ENCODE results near the gene SIDT2.
"Not testable (repeated sequence)": the region's sequence is repeated elsewhere in the genome, so short reads cannot be mapped to it uniquely, and the experiment has no call there.

SIDT2 gene

GRCh38 chr11:117205211-117205818, 26.8 kb downstream of the SIDT2 start:
- no peak for DNase-seq

- DNase-seq: not testable (repeated sequence)
Observed at GRCh38 chr11:117206111-117206510, 27.6 kb downstream of the SIDT2 start.

- DNase-seq: not testable (repeated sequence)
Observed at GRCh38 chr11:117206859-117207258, 28.3 kb downstream of the SIDT2 start.

- DNase-seq: not testable (repeated sequence)
Observed at GRCh38 chr11:117207481-117207880, 28.9 kb downstream of the SIDT2 start.

GRCh38 chr11:117208710-117209109, 30.2 kb downstream of the SIDT2 start:
- not testable (repeated sequence) for DNase-seq

- not testable (repeated sequence) for DNase-seq
Observed at GRCh38 chr11:117209351-117210125, 31.0 kb downstream of the SIDT2 start.

- DNase-seq: no peak
Observed at GRCh38 chr11:117210620-117211019, 32.1 kb downstream of the SIDT2 start.

- no peak for DNase-seq
Observed at GRCh38 chr11:117212697-117213355, 34.3 kb downstream of the SIDT2 start.

GRCh38 chr11:117214404-117215110, 36.0 kb downstream of the SIDT2 start:
- DNase-seq: no peak

- DNase-seq: no peak
Observed at GRCh38 chr11:117217141-117218084, 38.9 kb downstream of the SIDT2 start.

- no peak for DNase-seq
Observed at GRCh38 chr11:117218133-117218915, 39.8 kb downstream of the SIDT2 start.

GRCh38 chr11:117219001-117219400, 40.5 kb downstream of the SIDT2 start:
- no peak for DNase-seq

GRCh38 chr11:117219455-117219854, 40.9 kb downstream of the SIDT2 start:
- DNase-seq: no peak

- no peak for DNase-seq
Observed at GRCh38 chr11:117219995-117220394, 41.5 kb downstream of the SIDT2 start.

- no peak for DNase-seq
Observed at GRCh38 chr11:117220568-117220967, 42.0 kb downstream of the SIDT2 start.

- peak; percentile 22 for DNase-seq
Observed at GRCh38 chr11:117220999-117221774, 42.6 kb downstream of the SIDT2 start.

- DNase-seq: peak; percentile 51
Observed at GRCh38 chr11:117221775-117222517, 43.4 kb downstream of the SIDT2 start.

- no peak for DNase-seq
Observed at GRCh38 chr11:117222991-117223740, 44.6 kb downstream of the SIDT2 start.

Measured in DMS 273 treated with DMSO at 0.1 percent for 48 hours (cell line).